ENCODE measurements around the gene RIMOC1.

The RIMOC1 gene

GRCh38 chr5:41903892-41904799 is at the start of gene RIMOC1:
RIMOC1 (plus strand) TSS chr5:41904344; CDS start chr5:41904368, 24 bp downstream.
- DNase-seq = peak; percentile 100

GRCh38 chr5:41856644-41857491 is 47.3 kb upstream of the RIMOC1 start:
- DNase-seq = peak; percentile 70

- DNase-seq = no peak
These were observed 46.2 kb upstream of the RIMOC1 start for GRCh38 chr5:41857989-41858388.

GRCh38 chr5:41858890-41859289 is 45.3 kb upstream of the RIMOC1 start:
- no peak for DNase-seq

- DNase-seq = peak; percentile 48
These were observed 40.2 kb upstream of the RIMOC1 start for GRCh38 chr5:41863871-41864486.

GRCh38 chr5:41869151-41869723 is 34.9 kb upstream of the RIMOC1 start:
- peak; percentile 56 for DNase-seq

- peak; percentile 88 for DNase-seq
These were observed 34.2 kb upstream of the RIMOC1 start, which contains the start of gene OXCT1 for GRCh38 chr5:41869724-41870626. OXCT1 (minus strand) TSS chr5:41870425; CDS start chr5:41870358, 67 bp downstream.

- no peak for DNase-seq
These were observed 33.5 kb upstream of the RIMOC1 start for GRCh38 chr5:41870627-41871048.

GRCh38 chr5:41871852-41872251 is 32.3 kb upstream of the RIMOC1 start:
- peak; percentile 24 for DNase-seq

- no peak for DNase-seq
These were observed 29.6 kb upstream of the RIMOC1 start for GRCh38 chr5:41874512-41875060.

- DNase-seq = no peak
These were observed 29.0 kb upstream of the RIMOC1 start for GRCh38 chr5:41875121-41875520.

GRCh38 chr5:41876678-41877077 is 27.5 kb upstream of the RIMOC1 start:
- DNase-seq = no peak

- no peak for DNase-seq
These were observed 26.7 kb upstream of the RIMOC1 start for GRCh38 chr5:41877408-41877807.

GRCh38 chr5:41878173-41878572 is 26.0 kb upstream of the RIMOC1 start:
- no peak for DNase-seq

GRCh38 chr5:41878643-41879478 is 25.3 kb upstream of the RIMOC1 start:
- DNase-seq = no peak

- no peak for DNase-seq
These were observed 21.4 kb upstream of the RIMOC1 start for GRCh38 chr5:41882765-41883164.

GRCh38 chr5:41883243-41883642 is 20.9 kb upstream of the RIMOC1 start:
- no peak for DNase-seq

GRCh38 chr5:41883936-41884335 is 20.2 kb upstream of the RIMOC1 start:
- DNase-seq = no peak

- DNase-seq = no peak
These were observed 18.9 kb upstream of the RIMOC1 start for GRCh38 chr5:41885286-41885685.

- no peak for DNase-seq
These were observed 13.0 kb upstream of the RIMOC1 start for GRCh38 chr5:41891066-41891707.

Measured in EL (cell line).